Fibroblast of lung (primary cell): ENCODE measurements around the gene SNRPD3.
"Not testable (repeated sequence)": the region's sequence is repeated elsewhere in the genome, so short reads cannot be mapped to it uniquely, and the experiment has no call there.

Experiments
- CTCF ChIP-seq, 2 donors: IDR thresholded peaks in 1 of 2; conservative IDR thresholded peaks in 1 of 2; 1 replicate in 1 of 2; 2 replicates in 1 of 2; pipeline ENCODE4 v1.5.1; 2011 to 2012; ENCODE audit warnings: low read length in 2 of 2, control low read depth in 1 of 2, inconsistent platforms in 1 of 2, low read depth in 1 of 2, mild to moderate bottlenecking in 1 of 2
- EZH2 ChIP-seq: IDR thresholded peaks from 2 replicates; pipeline ENCODE4 v1.5.1; 2012; ENCODE audit warnings: low read length, control low read depth, mild to moderate bottlenecking; ENCODE audit errors: missing control alignments

- TF ChIP-seq CTCF (conservative IDR thresholded peaks at IDR 0.05 in 1 of 2, IDR thresholded peaks at IDR 0.05 in 1 of 2; ENCODE audit: low read depth in 1 of 2, low read length in 2 of 2); EZH2: not testable (repeated sequence)
Observed at GRCh38 chr22:24622596-24622995, 66.8 kb downstream of the SNRPD3 start.
